Glomerular visceral epithelial cell (primary cell): Measurements from ENCODE around the gene MRPL33.

Experiments used
- DNase-seq: peaks from one replicate; pipeline ENCODE4 v3.0.0-alpha.2; 2016; ENCODE audit errors: extremely low spot score

Gene MRPL33

GRCh38 chr2:27776097-27776496 lies 4.6 kb downstream of the MRPL33 start:
- DNase-seq, result peak; percentile 60

- DNase-seq, result no peak
Observed at GRCh38 chr2:27776696-27777095, 5.2 kb downstream of the MRPL33 start.

- no peak for DNase-seq
Observed at GRCh38 chr2:27779417-27780055, 8.0 kb downstream of the MRPL33 start.

DNA sequence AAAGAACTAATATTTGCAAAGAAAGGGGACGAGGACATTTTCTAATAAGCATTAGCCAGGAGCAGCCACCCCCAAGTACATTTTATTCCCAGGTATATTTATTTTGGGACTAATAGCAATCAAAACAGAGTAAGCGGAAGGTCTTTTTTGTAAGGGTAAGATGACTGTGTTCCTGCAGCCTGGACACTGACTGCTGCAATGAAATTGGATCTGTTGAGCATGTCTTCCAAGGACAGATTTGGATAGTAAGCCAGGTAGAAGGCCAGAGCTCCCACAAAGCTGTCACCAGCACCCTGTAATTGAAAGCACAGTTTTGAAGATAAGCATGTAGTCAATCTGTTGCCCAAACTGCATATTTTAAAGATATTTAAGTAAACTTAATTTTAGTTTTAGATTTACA lies 10.0 kb downstream of the MRPL33 start:
- DNase-seq, result no peak

DNA sequence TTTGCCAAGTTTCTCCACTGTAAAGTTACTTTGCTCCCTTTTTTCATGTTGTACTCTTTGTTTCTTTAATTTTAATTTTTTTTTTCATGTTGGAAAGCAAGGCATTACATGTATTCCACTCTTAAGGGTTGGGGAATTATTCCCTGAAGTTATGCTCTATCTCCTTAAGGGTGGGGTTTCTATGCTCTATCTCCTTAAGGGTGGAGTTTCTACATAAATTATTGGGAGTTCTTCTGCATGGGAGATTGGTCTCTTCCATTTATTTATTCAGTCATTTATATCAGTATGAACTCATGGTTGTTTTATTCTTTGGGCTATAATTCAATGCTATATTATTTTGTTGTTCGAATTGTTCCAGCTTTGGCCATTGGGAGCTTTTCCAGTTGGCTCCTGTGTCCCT lies 11.2 kb downstream of the MRPL33 start:
- DNase-seq, result no peak

GRCh38 chr2:27790796-27791195 lies 19.3 kb downstream of the MRPL33 start:
- DNase-seq, result no peak

- DNase-seq, result no peak
Observed at GRCh38 chr2:27792759-27793158, 21.2 kb downstream of the MRPL33 start.

- no peak for DNase-seq
Observed at GRCh38 chr2:27795093-27795834, 23.7 kb downstream of the MRPL33 start.

DNA sequence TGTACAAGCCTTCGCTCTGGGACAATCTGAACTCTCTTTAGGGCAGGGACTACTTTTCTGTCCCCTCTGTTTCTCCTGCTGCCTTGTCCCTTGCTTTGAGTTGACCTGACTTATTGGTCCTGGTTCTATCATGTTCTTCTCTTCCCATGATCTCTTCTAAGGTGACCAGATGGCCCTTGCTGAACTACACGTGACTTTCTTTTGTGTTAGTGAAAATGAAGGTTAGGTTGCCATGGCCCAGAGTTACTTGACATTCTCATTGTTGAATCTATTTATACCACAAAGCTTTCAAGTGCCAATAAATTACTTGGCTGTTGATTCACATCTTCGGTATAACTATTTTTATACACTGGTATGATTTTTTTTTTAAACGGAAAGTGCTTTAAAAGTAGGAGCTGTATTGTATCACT lies 24.4 kb downstream of the MRPL33 start:
- no peak for DNase-seq

GRCh38 chr2:27796791-27797765 lies 25.6 kb downstream of the MRPL33 start:
- no peak for DNase-seq

DNA sequence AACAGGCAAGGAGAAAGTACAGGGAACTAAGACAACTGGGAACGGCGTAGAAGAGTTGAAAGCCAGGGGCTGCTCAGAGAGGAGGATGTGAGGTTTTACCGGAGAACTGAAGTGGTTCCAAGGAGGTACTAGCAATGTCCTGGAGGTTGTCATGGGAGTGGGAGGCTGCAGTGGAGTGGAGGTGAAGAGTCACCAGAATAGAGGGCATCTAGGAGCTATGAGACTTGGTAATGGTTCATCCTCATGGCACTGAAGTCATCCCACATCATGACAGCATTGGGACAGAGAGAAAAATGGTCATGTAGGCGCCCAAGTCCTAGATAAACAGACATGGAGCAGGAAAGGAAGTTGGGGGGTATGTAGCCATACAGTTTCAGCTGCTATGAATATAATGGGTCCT lies 26.3 kb downstream of the MRPL33 start:
- DNase-seq, result no peak

- DNase-seq, result no peak
Observed at GRCh38 chr2:27798486-27798885, 27.0 kb downstream of the MRPL33 start.

DNA sequence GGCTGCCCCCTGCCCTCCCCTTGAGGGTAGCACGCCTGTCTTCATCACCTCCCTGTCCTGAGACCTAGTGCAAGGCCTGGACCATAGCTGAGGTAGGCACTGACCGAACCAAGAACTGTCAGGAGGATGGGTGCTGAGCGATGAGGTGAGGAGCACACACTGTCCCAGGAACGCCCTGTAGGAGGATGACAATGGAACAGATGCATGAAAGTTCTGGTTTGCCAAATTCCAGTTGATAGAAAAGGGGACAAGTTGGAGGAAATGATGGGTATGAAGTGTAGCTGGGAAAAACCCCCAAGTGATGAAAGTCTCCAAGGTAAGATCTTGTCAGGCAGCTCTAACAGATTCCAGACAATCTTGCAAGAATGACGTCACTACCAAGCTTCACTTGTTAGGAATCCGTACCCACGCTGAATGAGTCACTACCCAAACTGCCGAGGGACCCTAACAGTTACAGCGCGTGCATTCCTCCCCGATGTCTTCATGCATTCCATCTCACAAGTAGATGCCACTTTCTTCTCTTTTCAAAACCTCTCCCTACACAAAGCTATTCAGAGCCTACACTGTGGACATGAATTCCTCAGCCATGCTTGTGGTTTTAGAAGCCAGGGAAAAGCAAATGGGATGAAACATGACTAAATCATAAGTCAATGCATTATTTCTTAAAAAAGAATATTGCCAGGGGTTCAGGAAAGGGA lies 27.6 kb downstream of the MRPL33 start:
- DNase-seq, result peak; percentile 100

DNA sequence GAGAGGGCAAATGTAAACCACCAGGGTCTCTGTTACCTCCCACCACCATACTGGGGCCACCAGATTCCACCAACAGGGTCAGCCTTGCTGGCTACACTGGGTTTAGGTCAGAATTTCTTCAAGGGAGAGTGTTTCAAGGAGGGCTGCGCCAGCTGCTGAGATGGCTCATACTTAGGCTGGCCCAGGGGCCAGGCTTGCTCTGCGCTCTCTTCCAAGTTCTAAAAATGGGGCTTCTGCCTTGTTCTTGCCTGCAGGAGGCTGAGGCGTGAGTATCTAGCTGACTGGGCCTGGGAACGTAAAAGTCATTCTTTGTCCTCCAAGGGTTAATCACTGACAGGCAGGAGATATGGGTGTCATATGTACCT lies 28.1 kb downstream of the MRPL33 start:
- DNase-seq, result no peak

DNA sequence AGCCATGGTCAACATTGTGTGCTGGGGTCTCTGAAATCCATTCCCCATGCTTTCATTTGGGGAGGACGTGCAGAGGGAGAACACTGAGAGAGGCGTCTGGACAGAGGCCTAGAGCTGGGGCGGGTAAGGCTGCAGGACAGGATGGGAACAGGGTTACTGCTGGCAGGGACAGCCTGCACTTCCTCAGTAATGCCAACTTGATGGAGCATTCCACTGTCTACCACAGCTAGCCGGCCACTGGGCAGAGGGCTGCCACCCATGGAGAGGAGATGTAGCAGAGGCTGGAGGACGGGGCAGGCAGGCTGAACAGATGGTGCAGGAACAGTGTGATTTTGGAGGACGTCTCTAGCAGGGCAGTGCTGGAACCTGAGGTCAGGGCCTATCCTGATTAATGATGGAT lies 29.3 kb downstream of the MRPL33 start:
- peak; percentile 33 for DNase-seq

- no peak for DNase-seq
Observed at GRCh38 chr2:27802547-27802946, 31.0 kb downstream of the MRPL33 start.

GRCh38 chr2:27803046-27803445 lies 31.5 kb downstream of the MRPL33 start:
- no peak for DNase-seq

DNA sequence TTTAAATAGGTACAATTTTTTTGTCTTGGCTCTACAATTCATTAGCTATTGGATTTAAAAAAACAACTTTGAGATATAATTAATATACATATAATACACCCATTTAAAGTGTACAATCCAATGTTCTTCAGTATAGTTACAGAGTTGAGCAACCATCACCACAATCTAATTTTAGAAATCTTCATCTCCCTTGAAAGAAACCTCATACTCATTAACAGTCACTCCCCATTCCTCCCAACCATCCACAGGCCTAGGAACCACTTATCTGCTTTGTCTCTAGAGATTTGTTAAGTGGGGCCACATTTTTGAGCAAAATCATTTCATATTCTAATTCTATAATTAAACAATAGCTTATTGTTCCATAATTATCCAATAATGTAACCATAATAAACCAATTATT lies 32.6 kb downstream of the MRPL33 start:
- no peak for DNase-seq

DNA sequence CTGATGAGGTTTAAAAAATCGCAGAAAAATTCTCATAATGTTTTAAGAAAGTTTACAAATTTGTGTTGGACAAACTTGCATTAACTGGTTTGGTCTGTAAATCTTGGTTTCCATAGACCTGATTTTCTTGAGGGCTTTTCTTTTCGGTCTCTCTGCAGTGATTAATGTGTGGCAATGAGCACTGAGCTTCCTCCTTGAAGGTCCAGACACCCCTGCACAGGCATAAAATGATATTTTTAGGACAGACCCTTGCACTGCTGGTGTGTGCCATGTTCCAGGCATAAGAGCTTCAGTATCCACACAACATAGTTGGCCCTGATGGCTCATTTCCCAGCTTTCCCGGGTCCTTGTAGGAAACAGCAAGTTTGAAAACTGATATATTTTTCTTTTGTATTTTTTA lies 33.7 kb downstream of the MRPL33 start:
- DNase-seq, result no peak

DNA sequence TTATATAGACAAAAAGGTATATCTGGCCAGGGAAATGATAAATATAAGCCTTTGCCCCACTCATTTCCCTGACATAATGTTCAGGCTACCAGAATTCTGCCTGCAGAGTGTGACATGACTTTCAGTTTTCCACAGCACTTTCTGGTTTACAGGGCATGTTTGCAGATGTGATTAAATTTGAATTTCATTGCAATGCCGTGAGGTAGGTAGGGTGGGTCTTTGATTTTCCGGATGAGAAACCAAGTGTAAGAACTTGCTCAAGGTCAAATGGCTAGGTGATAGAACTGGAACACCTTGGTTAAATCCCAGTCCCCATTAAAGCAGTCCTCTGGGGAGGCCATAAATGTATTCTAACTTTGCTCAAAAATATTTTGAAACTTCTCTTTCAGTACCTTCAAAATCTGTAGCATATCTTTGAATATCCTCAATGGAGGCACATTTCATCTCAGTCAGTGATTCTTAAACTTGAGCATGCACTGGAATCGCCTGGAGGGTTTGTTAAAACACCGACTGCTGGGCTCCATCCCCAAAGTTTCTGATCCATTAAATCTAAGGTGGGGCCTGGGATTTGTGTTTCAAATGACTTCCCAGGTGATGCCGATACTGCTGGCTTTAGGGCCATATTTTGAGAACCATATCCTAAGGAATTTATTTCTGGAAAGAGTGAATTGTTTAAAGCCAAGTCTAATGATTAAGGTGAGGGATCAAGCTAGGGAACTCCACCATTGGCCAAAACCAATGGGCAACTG lies 35.0 kb downstream of the MRPL33 start:
- no peak for DNase-seq

- peak; percentile 60 for DNase-seq
Observed at GRCh38 chr2:27807476-27807875, 36.0 kb downstream of the MRPL33 start.
